GM12864 (cell line): Measurements from ENCODE around the gene INPP4A.
A peak's percentile ranks its signal among the peaks of the same experiment; 100 is the strongest.

Source experiments
- DNase-seq: peaks from one replicate; pipeline ENCODE4 v3.0.0-alpha.2; 2011; ENCODE audit warnings: low read depth
- H3K4me3 ChIP-seq: 2 replicates; pipeline ENCODE4 v1.5.1; 2011; ENCODE audit warnings: mild to moderate bottlenecking, low read depth, low read length, control low read depth
- CTCF ChIP-seq: IDR thresholded peaks from 2 replicates; pipeline ENCODE4 v1.5.1; 2011; ENCODE audit warnings: low read depth, mild to moderate bottlenecking, moderate library complexity, low read length, control low read depth, inconsistent platforms; ENCODE audit errors: missing control alignments

The INPP4A gene

GRCh38 chr2:98608962-98609604 lies 164.4 kb downstream of the INPP4A start:
- TF ChIP-seq CTCF, result no peak
- no peak for DNase-seq

GRCh38 chr2:98614024-98614739 lies 169.5 kb downstream of the INPP4A start:
- no peak for DNase-seq
- H3K4me3 ChIP-seq, result no peak overlapping the region
- no peak for TF ChIP-seq CTCF

More at GRCh38 chr2:98608962-98609604, 164.4 kb downstream of the INPP4A start:
- peak overlapping the region; percentile 80 for H3K4me3 ChIP-seq

GRCh38 chr2:98615481-98615880 lies 170.8 kb downstream of the INPP4A start:
- TF ChIP-seq CTCF, result no peak
- no peak overlapping the region for H3K4me3 ChIP-seq
- no peak for DNase-seq

- no peak for TF ChIP-seq CTCF
- no peak overlapping the region for H3K4me3 ChIP-seq
- DNase-seq, result no peak
Observed at GRCh38 chr2:98617149-98617548, 172.5 kb downstream of the INPP4A start.

- DNase-seq, result no peak
- no peak overlapping the region for H3K4me3 ChIP-seq
- no peak for TF ChIP-seq CTCF
Observed at GRCh38 chr2:98623657-98624056, 179.0 kb downstream of the INPP4A start.

GRCh38 chr2:98632351-98632750 lies 187.7 kb downstream of the INPP4A start:
- no peak overlapping the region for H3K4me3 ChIP-seq
- no peak for DNase-seq
- no peak for TF ChIP-seq CTCF
